T-helper 1 cell treated with Interleukin-12 subunit alpha and Interleukin-12 subunit beta and Interleukin-4 antibody, amounts not matched to agents 30 μg/mL and 1 μg/mL, for 36 hours (primary cell): ENCODE results near the gene CFAP100.

Experiments
- H3K27ac Mint-ChIP-seq: one replicate; pipeline ENCODE4 v1.8.0; 2021; ENCODE audit warnings: mild to moderate bottlenecking, mixed read lengths
- H3K27me3 Mint-ChIP-seq: one replicate; pipeline ENCODE4 v1.8.0; 2021; ENCODE audit warnings: low read depth, mixed read lengths
- H3K36me3 Mint-ChIP-seq: one replicate; pipeline ENCODE4 v1.8.0; 2021; ENCODE audit warnings: low read depth, mixed read lengths
- H3K4me1 Mint-ChIP-seq: one replicate; pipeline ENCODE4 v1.8.0; 2021; ENCODE audit warnings: low read depth, mixed read lengths
- H3K4me3 Mint-ChIP-seq: one replicate; pipeline ENCODE4 v1.8.0; 2021; ENCODE audit warnings: mild to moderate bottlenecking, moderate library complexity, mixed read lengths
- H3K9me3 Mint-ChIP-seq: one replicate; pipeline ENCODE4 v1.8.0; 2021; ENCODE audit warnings: mixed read lengths

CFAP100 gene

DNA sequence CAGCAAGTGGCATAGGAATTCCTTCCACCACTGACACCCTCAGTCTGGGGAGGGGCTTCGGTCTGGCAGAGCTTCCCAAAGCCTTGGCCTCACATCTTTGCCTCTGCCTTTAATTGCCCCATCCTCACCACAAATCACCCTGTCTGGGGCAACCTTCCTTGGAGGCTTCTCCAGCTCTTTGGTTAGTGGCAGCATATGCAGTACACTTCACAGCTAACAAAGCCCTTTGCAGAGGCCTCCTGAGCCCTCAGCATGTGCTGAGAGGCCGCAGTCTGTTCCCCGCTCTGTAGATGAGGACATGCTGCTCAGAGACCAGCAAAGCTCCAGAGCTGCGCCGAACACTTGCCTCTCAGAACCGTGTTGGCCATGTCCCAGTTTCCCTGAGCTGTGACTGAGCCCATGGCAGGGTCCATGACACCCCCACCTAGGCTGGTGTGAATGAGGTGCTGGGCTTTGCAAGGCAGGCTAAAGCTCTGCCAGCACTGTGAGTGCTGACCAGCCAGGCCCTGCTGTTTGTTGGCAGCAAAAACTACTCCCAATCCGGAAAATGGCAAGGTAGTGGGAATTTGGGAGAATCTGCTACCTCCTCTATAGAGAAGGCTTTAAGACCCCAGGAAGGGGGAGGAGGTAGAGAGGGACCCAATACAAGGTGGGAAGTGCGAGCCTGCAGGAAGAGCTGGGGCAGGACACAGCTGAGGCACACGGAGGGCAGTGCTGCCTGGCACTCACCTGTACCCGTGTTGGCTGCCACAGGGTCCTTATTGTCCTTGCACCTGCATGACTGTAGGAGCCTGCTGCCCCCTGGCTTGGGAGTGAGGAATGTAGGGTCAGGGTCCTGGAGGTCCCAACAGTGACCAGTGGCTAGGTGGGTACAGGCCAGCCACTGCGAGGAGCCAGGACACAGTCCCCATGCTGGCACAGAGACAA, 29.1 kb upstream of the CFAP100 start:
- H3K4me1 Mint-ChIP-seq = no peaks in the 10 kb centered on the region
- H3K27ac Mint-ChIP-seq = no peak overlapping the region
- H3K9me3 Mint-ChIP-seq = no peaks in the 10 kb centered on the region
- H3K27me3 Mint-ChIP-seq = peaks cover 10% of the 10 kb centered on the region
- no peaks in the 10 kb centered on the region for H3K36me3 Mint-ChIP-seq
- no peak overlapping the region for H3K4me3 Mint-ChIP-seq

DNA sequence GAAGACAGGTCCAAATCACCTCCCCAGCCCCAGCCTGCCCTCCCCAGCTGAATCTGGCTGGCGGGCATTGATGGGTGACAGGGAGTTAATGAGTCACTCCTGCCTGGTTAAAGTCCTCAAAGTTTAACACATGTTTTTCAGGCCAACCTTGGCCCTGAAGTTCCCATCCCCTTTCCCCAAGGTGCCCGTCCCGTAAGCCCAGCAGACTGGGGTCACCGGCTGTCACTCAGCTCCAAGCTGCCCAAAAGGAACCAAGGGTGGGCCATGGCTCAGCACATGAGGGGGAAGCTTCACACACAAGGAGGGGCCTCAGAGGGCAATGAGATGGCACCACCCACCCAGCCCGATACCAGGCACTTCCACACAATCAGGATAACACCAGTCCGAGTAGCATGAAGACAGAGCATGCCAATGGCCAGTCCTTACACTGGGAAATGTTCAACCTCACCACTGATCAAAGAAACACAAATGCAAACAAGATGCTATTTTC, 27.3 kb upstream of the CFAP100 start:
- no peak overlapping the region for H3K27ac Mint-ChIP-seq
- H3K4me3 Mint-ChIP-seq = no peak overlapping the region
- no peaks in the 10 kb centered on the region for H3K9me3 Mint-ChIP-seq
- H3K4me1 Mint-ChIP-seq = no peaks in the 10 kb centered on the region
- no peaks in the 10 kb centered on the region for H3K36me3 Mint-ChIP-seq
- H3K27me3 Mint-ChIP-seq = peaks cover 3% of the 10 kb centered on the region

DNA sequence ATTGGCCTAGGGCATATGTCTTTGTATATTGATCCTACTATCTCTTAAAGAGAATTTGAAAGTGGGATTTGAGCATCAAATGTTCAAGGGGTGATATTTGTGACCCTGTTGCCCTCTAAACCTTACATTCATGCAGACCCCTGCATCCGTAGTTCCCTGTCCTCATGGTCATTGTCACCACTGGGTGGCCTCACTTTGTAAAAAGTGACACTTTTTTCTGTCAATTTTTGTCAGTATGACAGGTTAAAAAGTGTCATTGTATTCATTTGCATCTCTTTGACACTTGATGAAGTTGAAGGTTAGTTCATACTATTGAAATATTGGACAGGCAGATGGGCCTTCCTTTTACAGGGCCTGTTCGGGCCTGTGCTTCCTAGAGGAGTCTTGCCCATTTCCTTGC, 25.2 kb upstream of the CFAP100 start:
- Mint-ChIP-seq H3K27me3 (no peaks in the 10 kb centered on the region), H3K4me1 (no peaks in the 10 kb centered on the region), H3K4me3 (no peak overlapping the region), H3K36me3 (no peaks in the 10 kb centered on the region), H3K27ac (no peak overlapping the region), H3K9me3 (no peaks in the 10 kb centered on the region)

- no peaks in the 10 kb centered on the region for H3K36me3 Mint-ChIP-seq
- no peak overlapping the region for H3K4me3 Mint-ChIP-seq
- no peak overlapping the region for H3K27ac Mint-ChIP-seq
- H3K9me3 Mint-ChIP-seq = no peaks in the 10 kb centered on the region
- no peaks in the 10 kb centered on the region for H3K4me1 Mint-ChIP-seq
- no peaks in the 10 kb centered on the region for H3K27me3 Mint-ChIP-seq
These were observed 24.7 kb upstream of the CFAP100 start for GRCh38 chr3:126370055-126370454.

DNA sequence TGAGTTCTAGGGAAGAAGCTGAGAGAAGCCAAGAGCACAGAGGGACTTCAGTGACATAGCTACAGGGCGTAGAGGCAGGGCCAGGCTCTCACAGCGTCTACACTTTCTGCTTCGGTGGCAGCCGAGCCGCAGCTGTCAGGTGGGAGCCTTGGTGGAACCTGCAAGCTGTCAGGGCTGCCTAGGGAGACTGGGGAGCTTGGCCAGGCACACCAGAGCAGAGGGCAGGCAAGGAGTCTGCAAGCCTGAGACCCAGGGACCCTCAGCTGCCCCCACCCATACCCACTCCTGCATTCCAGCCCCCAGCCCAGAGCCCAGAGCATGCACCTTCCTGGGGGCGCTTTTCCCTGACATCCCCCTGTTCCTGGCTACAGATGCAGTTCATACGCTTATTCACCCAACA, 24.1 kb upstream of the CFAP100 start:
- Mint-ChIP-seq H3K36me3 (no peaks in the 10 kb centered on the region), H3K4me3 (no peak overlapping the region), H3K9me3 (no peaks in the 10 kb centered on the region), H3K27me3 (no peaks in the 10 kb centered on the region), H3K27ac (no peak overlapping the region), H3K4me1 (no peaks in the 10 kb centered on the region)

GRCh38 chr3:126371096-126371705, 23.5 kb upstream of the CFAP100 start:
- Mint-ChIP-seq H3K27me3 (no peaks in the 10 kb centered on the region), H3K4me1 (no peaks in the 10 kb centered on the region), H3K27ac (no peak overlapping the region), H3K4me3 (no peak overlapping the region), H3K9me3 (no peaks in the 10 kb centered on the region), H3K36me3 (no peaks in the 10 kb centered on the region)

DNA sequence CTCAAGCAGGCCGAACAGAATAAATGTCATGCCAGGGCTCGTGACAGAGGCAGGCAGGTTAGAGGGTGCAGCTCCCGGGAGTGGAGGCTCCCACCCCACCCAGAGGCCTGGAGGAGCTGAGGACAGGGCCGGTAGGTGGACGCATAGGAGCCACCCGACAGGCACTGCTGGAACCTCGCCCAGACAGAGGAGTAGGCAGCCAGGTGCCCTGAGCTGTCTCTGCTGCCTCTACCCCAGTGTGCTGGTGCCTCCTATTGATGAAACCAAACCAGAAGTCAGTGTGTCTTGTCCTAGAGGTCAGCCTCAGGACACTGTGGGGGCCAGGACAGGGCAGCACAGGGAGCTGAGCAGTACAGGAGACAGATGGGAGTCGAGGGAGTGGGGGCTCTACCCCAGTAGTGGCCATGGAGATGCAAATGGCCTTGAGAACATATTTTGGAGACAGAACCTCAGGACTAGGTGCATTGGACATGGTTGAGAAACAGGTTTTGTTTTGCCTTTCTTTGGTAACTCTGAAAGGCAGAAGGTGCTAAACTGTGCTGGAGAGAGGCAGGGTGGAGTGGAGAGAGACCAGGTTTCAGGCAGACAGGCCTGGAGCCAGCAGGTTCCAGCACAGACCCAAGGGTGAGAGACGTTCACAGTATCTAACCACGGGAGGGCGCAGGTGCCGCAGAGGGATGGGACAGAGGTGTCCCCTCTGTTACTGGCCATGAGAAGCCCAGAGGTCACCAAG, 22.1 kb upstream of the CFAP100 start:
- Mint-ChIP-seq H3K9me3 (no peaks in the 10 kb centered on the region), H3K4me1 (no peaks in the 10 kb centered on the region), H3K27ac (no peak overlapping the region), H3K36me3 (no peaks in the 10 kb centered on the region), H3K27me3 (no peaks in the 10 kb centered on the region), H3K4me3 (no peak overlapping the region)

DNA sequence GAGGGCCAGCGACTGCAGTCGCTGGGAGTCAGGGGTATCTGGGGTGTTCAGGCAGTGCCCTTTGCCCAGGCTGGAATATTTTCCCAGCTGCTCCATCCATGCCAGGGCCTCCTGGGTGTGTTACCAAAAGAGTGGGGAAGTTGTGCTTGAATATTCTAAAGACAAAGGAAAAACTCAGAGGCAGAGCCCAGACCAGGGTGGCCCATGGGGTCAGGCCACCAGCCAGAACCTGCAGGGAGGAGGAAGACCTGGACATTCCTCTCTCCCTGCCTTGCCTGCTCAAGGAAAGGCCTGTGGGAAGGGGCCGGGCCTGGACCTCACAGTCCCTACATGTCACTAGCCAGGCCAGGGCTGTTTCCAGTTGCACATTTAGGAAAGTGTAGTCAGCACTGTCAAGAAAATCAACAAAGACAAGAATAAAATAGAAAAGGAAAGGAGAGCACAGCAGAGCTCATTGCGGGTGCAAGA, 21.5 kb upstream of the CFAP100 start:
- H3K27me3 Mint-ChIP-seq = no peaks in the 10 kb centered on the region
- no peaks in the 10 kb centered on the region for H3K36me3 Mint-ChIP-seq
- H3K4me3 Mint-ChIP-seq = no peak overlapping the region
- no peak overlapping the region for H3K27ac Mint-ChIP-seq
- H3K4me1 Mint-ChIP-seq = no peaks in the 10 kb centered on the region
- H3K9me3 Mint-ChIP-seq = no peaks in the 10 kb centered on the region

GRCh38 chr3:126373682-126374601, 20.8 kb upstream of the CFAP100 start:
- Mint-ChIP-seq H3K36me3 (no peaks in the 10 kb centered on the region), H3K9me3 (no peaks in the 10 kb centered on the region), H3K4me1 (no peaks in the 10 kb centered on the region), H3K27me3 (no peaks in the 10 kb centered on the region), H3K4me3 (no peak overlapping the region), H3K27ac (no peak overlapping the region)

- Mint-ChIP-seq H3K27me3 (no peaks in the 10 kb centered on the region), H3K4me1 (no peaks in the 10 kb centered on the region), H3K9me3 (no peaks in the 10 kb centered on the region), H3K36me3 (no peaks in the 10 kb centered on the region), H3K27ac (no peak overlapping the region), H3K4me3 (no peak overlapping the region)
These were observed 18.8 kb upstream of the CFAP100 start for GRCh38 chr3:126375835-126376331.

- Mint-ChIP-seq H3K4me3 (no peak overlapping the region), H3K4me1 (no peaks in the 10 kb centered on the region)
These were observed 18.3 kb upstream of the CFAP100 start for GRCh38 chr3:126376444-126376843.

DNA sequence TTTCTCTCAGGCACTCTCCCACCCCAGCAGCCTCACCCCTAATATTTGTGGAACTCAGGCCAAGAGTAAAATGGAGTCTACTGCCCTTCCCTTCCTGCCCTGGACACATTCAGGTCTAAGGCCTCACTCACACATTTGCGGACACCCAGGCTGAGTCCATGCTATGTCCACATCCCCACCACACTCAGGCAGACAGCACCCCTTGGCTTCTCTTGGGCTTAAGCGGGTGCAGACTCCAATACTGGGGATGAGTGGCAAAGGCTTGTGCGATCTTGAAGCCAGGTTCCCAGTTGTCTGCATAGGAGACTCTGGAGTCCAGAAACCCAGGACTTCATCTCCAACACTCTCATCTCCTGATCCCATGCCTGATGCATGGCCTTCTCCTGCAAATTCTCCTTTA, 17.5 kb upstream of the CFAP100 start:
- Mint-ChIP-seq H3K9me3 (no peaks in the 10 kb centered on the region), H3K27ac (no peak overlapping the region), H3K4me3 (no peak overlapping the region), H3K4me1 (no peaks in the 10 kb centered on the region), H3K27me3 (no peaks in the 10 kb centered on the region), H3K36me3 (no peaks in the 10 kb centered on the region)

More at GRCh38 chr3:126376444-126376843, 18.3 kb upstream of the CFAP100 start:
- H3K36me3 Mint-ChIP-seq = no peaks in the 10 kb centered on the region
- H3K9me3 Mint-ChIP-seq = no peaks in the 10 kb centered on the region
- H3K27ac Mint-ChIP-seq = no peak overlapping the region
- H3K27me3 Mint-ChIP-seq = no peaks in the 10 kb centered on the region

- Mint-ChIP-seq H3K4me3 (no peak overlapping the region), H3K36me3 (no peaks in the 10 kb centered on the region), H3K27ac (no peak overlapping the region), H3K9me3 (no peaks in the 10 kb centered on the region), H3K27me3 (peaks cover 4% of the 10 kb centered on the region), H3K4me1 (no peaks in the 10 kb centered on the region)
These were observed 16.4 kb upstream of the CFAP100 start for GRCh38 chr3:126378341-126378751.
